Measurements from ENCODE around the gene ZNF648. TPM values are rescaled to one million over a fixed set of nuclear protein-coding genes. Genes with fewer than 3 reads are reported as not detected.

ZNF648 gene
- polyA plus RNA-seq, 4 donors, result 0.01 TPM; not detected in 3

DNA sequence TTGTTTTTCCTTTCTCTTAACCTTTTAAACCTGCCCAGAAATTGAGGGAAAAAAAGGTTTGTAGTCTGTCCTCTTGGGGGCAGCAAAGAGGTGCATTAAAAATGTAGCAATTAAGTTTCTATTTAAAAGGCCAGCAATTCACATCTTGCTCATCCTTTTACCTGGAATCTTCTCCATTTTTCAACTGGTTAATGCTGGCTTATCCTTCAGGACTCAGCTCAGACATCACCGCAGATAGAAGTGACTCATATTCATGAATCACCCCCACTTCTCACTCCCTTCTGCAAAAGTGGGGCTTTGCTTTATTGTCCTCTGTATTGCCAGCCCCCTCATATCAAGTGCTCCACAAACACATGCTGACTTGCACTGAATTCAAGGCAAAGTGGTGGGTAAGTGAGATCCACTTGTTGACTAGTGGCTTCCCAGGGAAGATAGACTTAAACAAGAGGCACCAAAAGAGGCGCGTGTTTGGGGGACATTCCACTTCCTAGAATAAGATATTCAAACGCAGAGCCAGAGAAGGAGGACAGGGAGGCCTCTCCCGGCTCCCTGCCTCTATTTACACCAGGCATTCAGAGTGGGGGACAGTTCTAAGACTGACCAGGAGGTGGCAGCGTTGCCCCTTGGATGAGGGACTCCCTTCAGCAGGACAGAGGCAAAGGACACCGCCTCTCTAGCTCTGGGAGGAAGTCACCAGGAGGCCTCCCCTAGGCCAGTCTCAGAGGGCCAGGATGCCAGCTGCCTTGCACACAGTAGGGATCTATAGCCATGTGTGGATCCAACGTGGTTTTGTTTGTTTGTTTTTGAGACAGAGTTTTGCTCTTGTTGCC is 23.2 kb upstream of the ZNF648 start:
- WGBS, 3 donors, result 14 to 23% (median 14%) methylated on average over 8 of the region's 8 CpGs
- no peak overlapping the region for H3K27ac ChIP-seq (ENCODE audit: low read depth in 1 of 3, low read length in 2 of 3)

DNA sequence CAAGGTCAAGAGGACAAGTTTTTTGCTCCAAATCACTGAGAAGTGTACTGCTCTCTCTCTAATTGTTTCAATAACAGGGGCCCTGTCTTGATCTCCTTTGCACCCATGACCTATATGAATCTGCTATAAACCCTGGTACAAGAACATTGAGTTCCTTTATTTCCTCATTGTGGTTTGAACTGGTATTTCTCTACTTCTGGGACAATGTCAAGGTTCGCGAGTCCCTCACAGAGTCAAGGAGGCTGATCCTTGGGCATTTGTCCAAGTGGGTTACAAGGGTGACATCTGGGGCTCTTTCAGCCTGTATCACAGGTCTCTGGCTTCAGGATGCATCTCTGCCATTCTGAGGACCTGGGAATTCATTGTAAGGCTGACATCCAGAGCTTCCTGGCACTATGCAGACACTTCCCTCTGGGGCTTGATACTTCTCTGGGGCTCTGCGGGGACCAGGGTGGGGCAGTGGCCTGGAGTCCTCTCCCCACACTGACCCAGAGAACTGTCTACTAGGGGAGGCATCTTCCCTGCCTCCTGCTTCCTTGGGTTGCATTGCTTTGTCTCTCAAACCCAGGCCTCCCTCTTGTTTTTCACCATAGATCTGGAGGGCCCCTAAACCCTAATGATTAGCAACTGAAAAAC is 22.5 kb upstream of the ZNF648 start:
- WGBS, 3 donors, result 24 to 60% (median 45%) methylated on average over 3 of the region's 3 CpGs
- DNase-seq (no peak), FAIRE-seq (no peak)
- H3K4me3 ChIP-seq (ENCODE audit: low read depth in 1 of 3, low read length in 3 of 3), result no peak overlapping the region
- H3K27me3 ChIP-seq (ENCODE audit: control insufficient read depth in 3 of 3, insufficient read depth in 3 of 3, low read length in 3 of 3), result no peaks in the 10 kb centered on the region
- H3K36me3 ChIP-seq (ENCODE audit: control insufficient read depth in 3 of 3, insufficient read depth in 2 of 3, low read depth in 1 of 3, low read length in 3 of 3), result no peaks in the 10 kb centered on the region
- H3K27ac ChIP-seq (ENCODE audit: low read depth in 1 of 3, low read length in 2 of 3), result no peak overlapping the region
- H3K9me3 ChIP-seq (ENCODE audit: control insufficient read depth in 2 of 2, insufficient read depth in 1 of 2, low read depth in 1 of 2, low read length in 1 of 2), result no peaks in the 10 kb centered on the region
- no peaks in the 10 kb centered on the region for H3K4me1 ChIP-seq (ENCODE audit: control insufficient read depth in 3 of 3, insufficient read depth in 2 of 3, low read depth in 1 of 3, low read length in 2 of 3)

More for the DNA sequence above, 23.2 kb upstream of the ZNF648 start:
- no peak overlapping the region for H3K4me3 ChIP-seq (ENCODE audit: low read depth in 1 of 3, low read length in 3 of 3)
- DNase-seq (peak; percentile 80 to 88), FAIRE-seq (no peak)
- H3K36me3 ChIP-seq (ENCODE audit: control insufficient read depth in 3 of 3, insufficient read depth in 2 of 3, low read depth in 1 of 3, low read length in 3 of 3), result no peaks in the 10 kb centered on the region
- H3K4me1 ChIP-seq (ENCODE audit: control insufficient read depth in 3 of 3, insufficient read depth in 2 of 3, low read depth in 1 of 3, low read length in 2 of 3), result no peaks in the 10 kb centered on the region
- no peaks in the 10 kb centered on the region for H3K27me3 ChIP-seq (ENCODE audit: control insufficient read depth in 3 of 3, insufficient read depth in 3 of 3, low read length in 3 of 3)
- H3K9me3 ChIP-seq (ENCODE audit: control insufficient read depth in 2 of 2, insufficient read depth in 1 of 2, low read depth in 1 of 2, low read length in 1 of 2), result no peaks in the 10 kb centered on the region

DNA sequence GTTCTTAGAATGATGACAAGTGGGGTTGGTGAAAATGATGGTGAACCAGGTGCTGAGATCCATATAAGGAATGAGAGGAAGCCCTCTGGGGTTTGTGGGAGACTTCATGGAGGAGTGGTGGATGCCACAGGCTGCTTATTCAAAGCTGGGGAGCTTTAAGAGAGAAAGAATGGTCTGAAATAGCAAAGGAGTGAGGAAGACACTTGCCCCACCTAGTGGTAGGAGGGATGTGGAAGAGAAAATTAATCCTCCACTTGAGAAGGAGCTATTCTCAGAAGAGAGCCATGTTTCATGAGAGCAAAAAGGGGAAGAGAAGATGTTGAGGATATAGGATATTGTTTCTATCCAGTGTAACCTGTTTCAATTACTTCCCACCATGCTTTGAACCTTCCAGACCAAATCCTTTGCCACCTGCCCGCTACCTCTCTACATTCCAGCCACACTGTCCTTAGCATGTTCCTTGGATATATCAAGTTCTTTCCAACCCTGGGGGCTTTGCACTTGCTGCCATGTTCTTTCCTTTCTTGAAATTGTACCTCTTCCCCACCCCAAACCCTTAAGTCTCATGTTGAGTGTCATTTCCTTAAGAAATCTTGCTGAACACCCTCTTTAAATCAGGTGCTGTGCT is 19.6 kb upstream of the ZNF648 start:
- Histone ChIP-seq H3K9me3 (ENCODE audit: control insufficient read depth in 2 of 2, insufficient read depth in 1 of 2, low read depth in 1 of 2, low read length in 1 of 2) (no peaks in the 10 kb centered on the region), H3K4me1 (ENCODE audit: control insufficient read depth in 3 of 3, insufficient read depth in 2 of 3, low read depth in 1 of 3, low read length in 2 of 3) (no peaks in the 10 kb centered on the region), H3K27me3 (ENCODE audit: control insufficient read depth in 3 of 3, insufficient read depth in 3 of 3, low read length in 3 of 3) (peaks cover 0 to 1% (median 0%) of the 10 kb centered on the region in 3 donors), H3K36me3 (ENCODE audit: control insufficient read depth in 3 of 3, insufficient read depth in 2 of 3, low read depth in 1 of 3, low read length in 3 of 3) (no peaks in the 10 kb centered on the region), H3K4me3 (ENCODE audit: low read depth in 1 of 3, low read length in 3 of 3) (no peak overlapping the region), H3K27ac (ENCODE audit: low read depth in 1 of 3, low read length in 2 of 3) (no peak overlapping the region)
- DNase-seq (peak; percentile 35 to 55), FAIRE-seq (no peak)
- WGBS, 3 donors, result 82 to 94% (median 90%) methylated on average over 1 of the region's 1 CpG

DNA sequence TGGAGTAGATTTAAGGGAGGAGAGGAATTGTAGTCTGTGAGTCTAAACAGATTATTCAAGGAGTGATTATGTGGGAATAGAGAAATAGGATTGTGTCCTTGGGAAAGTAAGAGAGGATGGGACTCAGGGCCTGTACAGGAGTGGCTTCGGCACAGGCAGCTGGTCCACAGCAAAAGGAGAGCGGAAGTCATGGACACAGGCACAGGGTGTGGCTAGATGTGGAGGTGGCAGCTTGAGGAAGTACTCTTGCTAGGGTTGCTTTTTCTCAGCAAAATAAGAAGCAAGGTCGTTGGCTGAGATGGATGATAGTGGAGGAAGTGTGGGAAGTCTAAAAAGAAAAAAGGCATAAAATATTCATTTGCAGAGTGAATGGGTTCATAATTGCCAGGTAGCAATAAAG is 18.5 kb upstream of the ZNF648 start:
- Histone ChIP-seq H3K4me3 (ENCODE audit: low read depth in 1 of 3, low read length in 3 of 3) (no peak overlapping the region), H3K9me3 (ENCODE audit: control insufficient read depth in 2 of 2, insufficient read depth in 1 of 2, low read depth in 1 of 2, low read length in 1 of 2) (no peaks in the 10 kb centered on the region), H3K36me3 (ENCODE audit: control insufficient read depth in 3 of 3, insufficient read depth in 2 of 3, low read depth in 1 of 3, low read length in 3 of 3) (no peaks in the 10 kb centered on the region), H3K27me3 (ENCODE audit: control insufficient read depth in 3 of 3, insufficient read depth in 3 of 3, low read length in 3 of 3) (peaks cover 0 to 2% (median 0%) of the 10 kb centered on the region in 3 donors), H3K27ac (ENCODE audit: low read depth in 1 of 3, low read length in 2 of 3) (no peak overlapping the region), H3K4me1 (ENCODE audit: control insufficient read depth in 3 of 3, insufficient read depth in 2 of 3, low read depth in 1 of 3, low read length in 2 of 3) (no peaks in the 10 kb centered on the region)
- 59 to 66% (median 60%) methylated on average over 3 of the region's 3 CpGs for WGBS, 3 donors
- FAIRE-seq (no peak), DNase-seq (no peak)

- no peaks in the 10 kb centered on the region for H3K4me1 ChIP-seq (ENCODE audit: control insufficient read depth in 3 of 3, insufficient read depth in 2 of 3, low read depth in 1 of 3, low read length in 2 of 3)
- peaks cover 0 to 6% (median 2%) of the 10 kb centered on the region in 3 donors for H3K27me3 ChIP-seq (ENCODE audit: control insufficient read depth in 3 of 3, insufficient read depth in 3 of 3, low read length in 3 of 3)
- H3K36me3 ChIP-seq (ENCODE audit: control insufficient read depth in 3 of 3, insufficient read depth in 2 of 3, low read depth in 1 of 3, low read length in 3 of 3), result no peaks in the 10 kb centered on the region
- FAIRE-seq (no peak), DNase-seq (no peak)
- 79 to 82% (median 81%) methylated on average over 4 of the region's 4 CpGs for WGBS, 3 donors
- H3K9me3 ChIP-seq (ENCODE audit: control insufficient read depth in 2 of 2, insufficient read depth in 1 of 2, low read depth in 1 of 2, low read length in 1 of 2), result no peaks in the 10 kb centered on the region
- H3K4me3 ChIP-seq (ENCODE audit: low read depth in 1 of 3, low read length in 3 of 3), result no peak overlapping the region
- no peak overlapping the region for H3K27ac ChIP-seq (ENCODE audit: low read depth in 1 of 3, low read length in 2 of 3)
These were observed 10.4 kb upstream of the ZNF648 start for GRCh38 chr1:182071924-182072323.

DNA sequence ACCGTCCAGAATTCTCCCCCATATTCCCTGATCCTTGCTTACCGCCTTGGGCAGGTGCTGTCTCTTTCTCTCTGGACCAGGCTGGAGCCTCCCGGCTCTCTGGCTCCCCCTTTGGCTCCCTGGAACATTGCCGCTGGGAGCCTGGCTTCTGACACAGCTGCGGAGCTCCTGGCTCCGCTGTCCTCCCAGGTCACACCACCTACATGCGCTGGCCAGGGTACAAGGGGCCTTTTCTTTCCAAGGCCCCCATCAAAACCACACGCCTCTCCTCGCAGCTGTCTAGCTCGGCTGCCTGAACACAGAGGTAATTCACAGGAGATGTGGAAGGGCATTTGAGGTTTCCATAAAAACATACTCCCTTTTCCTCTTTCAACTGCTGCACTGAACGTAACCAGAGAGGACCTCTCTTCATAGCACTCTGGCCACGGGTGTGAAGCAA is 7.5 kb upstream of the ZNF648 start:
- FAIRE-seq (no peak), DNase-seq (peak; percentile 51 to 61)
- Histone ChIP-seq H3K9me3 (ENCODE audit: control insufficient read depth in 2 of 2, insufficient read depth in 1 of 2, low read depth in 1 of 2, low read length in 1 of 2) (no peaks in the 10 kb centered on the region), H3K27me3 (ENCODE audit: control insufficient read depth in 3 of 3, insufficient read depth in 3 of 3, low read length in 3 of 3) (peaks cover 0 to 4% (median 0%) of the 10 kb centered on the region in 3 donors), H3K4me3 (ENCODE audit: low read depth in 1 of 3, low read length in 3 of 3) (no peak overlapping the region), H3K36me3 (ENCODE audit: control insufficient read depth in 3 of 3, insufficient read depth in 2 of 3, low read depth in 1 of 3, low read length in 3 of 3) (no peaks in the 10 kb centered on the region), H3K4me1 (ENCODE audit: control insufficient read depth in 3 of 3, insufficient read depth in 2 of 3, low read depth in 1 of 3, low read length in 2 of 3) (no peaks in the 10 kb centered on the region), H3K27ac (ENCODE audit: low read depth in 1 of 3, low read length in 2 of 3) (no peak overlapping the region)
- 11 to 40% (median 15%) methylated on average over 11 to 12 of the region's 12 CpGs for WGBS, 3 donors

DNA sequence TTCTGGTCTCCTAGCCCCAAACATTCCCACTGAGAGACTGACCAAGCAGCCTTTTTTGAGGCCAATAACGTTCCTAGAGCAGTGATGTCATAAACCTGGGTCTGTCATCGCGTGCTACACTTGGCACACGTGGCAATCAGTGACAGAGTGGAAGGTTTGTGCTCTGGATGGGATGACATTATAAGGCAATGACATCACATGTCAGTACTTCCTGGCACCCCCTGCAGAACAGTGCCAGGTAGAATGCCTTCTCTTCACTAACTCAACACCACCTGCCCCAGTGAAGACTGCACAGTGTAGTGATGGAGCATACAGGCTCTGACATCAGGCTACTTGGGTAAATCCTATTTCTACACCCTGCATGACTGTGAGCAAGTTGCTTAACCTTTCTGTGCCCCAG is 5.4 kb upstream of the ZNF648 start:
- 65 to 79% (median 75%) methylated on average over 4 of the region's 4 CpGs for WGBS, 3 donors
- FAIRE-seq, result no peak
- Histone ChIP-seq H3K9me3 (ENCODE audit: control insufficient read depth in 2 of 2, insufficient read depth in 1 of 2, low read depth in 1 of 2, low read length in 1 of 2) (peaks cover 0 to 2% of the 10 kb centered on the region in 2 donors), H3K36me3 (ENCODE audit: control insufficient read depth in 3 of 3, insufficient read depth in 2 of 3, low read depth in 1 of 3, low read length in 3 of 3) (no peaks in the 10 kb centered on the region), H3K27me3 (ENCODE audit: control insufficient read depth in 3 of 3, insufficient read depth in 3 of 3, low read length in 3 of 3) (peaks cover 0 to 4% (median 0%) of the 10 kb centered on the region in 3 donors), H3K4me3 (ENCODE audit: low read depth in 1 of 3, low read length in 3 of 3) (no peak overlapping the region), H3K4me1 (ENCODE audit: control insufficient read depth in 3 of 3, insufficient read depth in 2 of 3, low read depth in 1 of 3, low read length in 2 of 3) (no peaks in the 10 kb centered on the region), H3K27ac (ENCODE audit: low read depth in 1 of 3, low read length in 2 of 3) (no peak overlapping the region)
- DNase-seq, result no peak

GRCh38 chr1:182065126-182065845 is 3.8 kb upstream of the ZNF648 start:
- Histone ChIP-seq H3K27me3 (ENCODE audit: control insufficient read depth in 3 of 3, insufficient read depth in 3 of 3, low read length in 3 of 3) (peaks cover 0 to 4% (median 0%) of the 10 kb centered on the region in 3 donors), H3K4me1 (ENCODE audit: control insufficient read depth in 3 of 3, insufficient read depth in 2 of 3, low read depth in 1 of 3, low read length in 2 of 3) (no peaks in the 10 kb centered on the region), H3K4me3 (ENCODE audit: low read depth in 1 of 3, low read length in 3 of 3) (no peak overlapping the region), H3K9me3 (ENCODE audit: control insufficient read depth in 2 of 2, insufficient read depth in 1 of 2, low read depth in 1 of 2, low read length in 1 of 2) (peaks cover 0 to 2% of the 10 kb centered on the region in 2 donors), H3K27ac (ENCODE audit: low read depth in 1 of 3, low read length in 2 of 3) (no peak overlapping the region), H3K36me3 (ENCODE audit: control insufficient read depth in 3 of 3, insufficient read depth in 2 of 3, low read depth in 1 of 3, low read length in 3 of 3) (no peaks in the 10 kb centered on the region)
- DNase-seq (no peak), FAIRE-seq (no peak)
- WGBS, 3 donors, result 88 to 91% (median 89%) methylated on average over 5 of the region's 5 CpGs

Data from small intestine (tissue), 7 donors.